H1 (cell line): Measurements from ENCODE around the gene TRAP1. TPM values are rescaled to one million over a fixed set of nuclear protein-coding genes. Genes with fewer than 3 reads are reported as not detected.

Experiments
- CTCF ChIA-PET: fragments of 300-600 bp; sonication (Branson Sonifier 250); formaldehyde crosslinking; loops from one replicate; lab custom pipeline; 2021; ENCODE audit not compliant: partially characterized antibody; lab: Charles Lee
- POLR2A ChIA-PET: fragments of 300-600 bp; sonication (Branson Sonifier 250); formaldehyde crosslinking; loops from one replicate; lab custom pipeline; 2021; ENCODE audit warnings: inconsistent platforms; ENCODE audit not compliant: partially characterized antibody; lab: Charles Lee
- DNase-seq, 2 experiments: peaks; one replicate each; pipeline versions ENCODE4 v3.0.0 to v3.0.0-alpha.2; 2010 to 2022; ENCODE audit warnings: low spot score in 2 of 2, low read depth in 1 of 2, mixed read lengths in 1 of 2
- FAIRE-seq: peaks from 2 replicates; lab custom pipeline; 2011; peaks lifted over from hg19 to GRCh38; lab: Jason Lieb, UNC
- H2AFZ ChIP-seq: 2 replicates; pipeline ENCODE4 v1.8.1; 2012; ENCODE audit warnings: low read length, inconsistent platforms
- H2AK5ac ChIP-seq: 2 replicates; pipeline ENCODE4 v1.6.1; 2013; ENCODE audit warnings: low read depth, low read length
- H2BK120ac ChIP-seq: replicated peaks from 2 replicates; pipeline ENCODE3; 2013; ENCODE audit warnings: low read depth, low read length, inconsistent platforms
- H2BK12ac ChIP-seq: 2 replicates; pipeline ENCODE4 v1.6.1; 2013; ENCODE audit warnings: low read depth, low read length
- H2BK15ac ChIP-seq: 2 replicates; pipeline ENCODE4 v1.6.1; 2013; ENCODE audit warnings: low read length
- H2BK20ac ChIP-seq: 2 replicates; pipeline ENCODE4 v1.6.1; 2013; ENCODE audit warnings: low read length
- H2BK5ac ChIP-seq: 2 replicates; pipeline ENCODE4 v1.6.1; 2013; ENCODE audit warnings: low read depth, low read length
- H3K14ac ChIP-seq: 2 replicates; pipeline ENCODE4 v1.6.1; 2013; ENCODE audit warnings: inconsistent platforms; ENCODE audit not compliant: insufficient read length
- H3K18ac ChIP-seq: 2 replicates; pipeline ENCODE4 v1.6.1; 2013; ENCODE audit warnings: low read length; ENCODE audit errors: extremely low read depth
- H3K23ac ChIP-seq: 2 replicates; pipeline ENCODE4 v1.6.1; 2013; ENCODE audit warnings: inconsistent platforms; ENCODE audit not compliant: insufficient read length
- H3K23me2 ChIP-seq: 2 replicates; pipeline ENCODE4 v1.6.1; 2013; ENCODE audit warnings: low read depth, low read length
- H3K27ac ChIP-seq: 2 replicates; pipeline ENCODE4 v1.6.1; 2011; ENCODE audit warnings: low read depth, low read length, inconsistent platforms
- H3K27me3 ChIP-seq, 4 experiments: replicated peaks in 1 of 4; 1 replicate in 1 of 4; 2 replicates in 3 of 4; pipeline versions ENCODE4 v1.6.1 to v1.8.1; 2011 to 2013; ENCODE audit warnings: low read length in 3 of 4, mild to moderate bottlenecking in 3 of 4, inconsistent platforms in 2 of 4, mixed read lengths in 2 of 4, moderate library complexity in 1 of 4; ENCODE audit not compliant: control insufficient read depth in 3 of 4, insufficient read depth in 3 of 4; ENCODE audit errors: extremely low read depth in 1 of 4
- H3K36me3 ChIP-seq, 4 experiments: 2 replicates each; pipeline versions ENCODE4 v1.6.1 to v1.8.1; 2011 to 2013; ENCODE audit warnings: mild to moderate bottlenecking in 4 of 4, low read length in 3 of 4, moderate library complexity in 2 of 4, control low read depth in 1 of 4, inconsistent platforms in 1 of 4; ENCODE audit not compliant: insufficient read depth in 4 of 4, control insufficient read depth in 2 of 4
- H3K4ac ChIP-seq: replicated peaks from 2 replicates; pipeline ENCODE3; 2013; ENCODE audit warnings: low read length, low read depth, mixed read lengths, inconsistent platforms; ENCODE audit not compliant: insufficient read length
- H3K4me1 ChIP-seq, 4 experiments: replicated peaks in 1 of 4; 1 replicate in 1 of 4; 2 replicates in 3 of 4; pipeline versions ENCODE4 v1.6.1 to v1.8.1; 2011 to 2013; ENCODE audit warnings: low read length in 3 of 4, inconsistent platforms in 2 of 4, mixed read lengths in 1 of 4; ENCODE audit not compliant: insufficient read depth in 4 of 4, control insufficient read depth in 3 of 4
- H3K4me2 ChIP-seq, 2 experiments: 2 replicates each; pipeline versions ENCODE4 v1.6.1 to v1.8.1; 2011 to 2013; ENCODE audit warnings: low read depth in 2 of 2, low read length in 2 of 2, control low read depth in 1 of 2, inconsistent platforms in 1 of 2, mild to moderate bottlenecking in 1 of 2; ENCODE audit not compliant: insufficient read depth in 1 of 2
- H3K4me3 ChIP-seq, 4 experiments: fragments of 200-600, 300-600 bp in 1 of 4; sonication (generic), shearing (Covaris generic), sonication (Bioruptor Twin) in 1 of 4; 2 replicates each; pipeline versions ENCODE4 v1.5.1 to v1.8.1; 2011 to 2016; ENCODE audit warnings: low read length in 4 of 4, low read depth in 3 of 4, control low read depth in 2 of 4, inconsistent platforms in 2 of 4, mild to moderate bottlenecking in 2 of 4, mixed read lengths in 1 of 4, moderate library complexity in 1 of 4; ENCODE audit not compliant: insufficient read depth in 2 of 4; ENCODE audit errors: extremely low read depth in 1 of 4
- H3K56ac ChIP-seq: replicated peaks from 2 replicates; pipeline ENCODE3; 2013; ENCODE audit warnings: low read depth, mild to moderate bottlenecking, mixed read lengths, low read length, inconsistent platforms; ENCODE audit not compliant: insufficient read length
- H3K79me1 ChIP-seq: 2 replicates; pipeline ENCODE4 v1.6.1; 2013; ENCODE audit warnings: low read depth, low read length, control low read depth
- H3K79me2 ChIP-seq, 2 experiments: 2 replicates each; pipeline versions ENCODE4 v1.6.1 to v1.8.1; 2012 to 2013; ENCODE audit warnings: low read length in 2 of 2, mild to moderate bottlenecking in 2 of 2, inconsistent platforms in 1 of 2; ENCODE audit not compliant: insufficient read depth in 2 of 2, control insufficient read depth in 1 of 2
- H3K9ac ChIP-seq, 4 experiments: replicated peaks in 1 of 4; 1 replicate in 1 of 4; 2 replicates in 3 of 4; pipeline versions ENCODE4 v1.6.1 to v1.8.1; 2011 to 2013; ENCODE audit warnings: low read depth in 3 of 4, low read length in 3 of 4, control low read depth in 2 of 4, mild to moderate bottlenecking in 2 of 4, moderate library complexity in 2 of 4, inconsistent platforms in 1 of 4; ENCODE audit errors: extremely low read depth in 1 of 4
- H3K9me3 ChIP-seq, 2 experiments: 2 replicates each; pipeline versions ENCODE4 v1.6.1 to v1.8.1; 2012 to 2013; ENCODE audit warnings: mild to moderate bottlenecking in 2 of 2, moderate library complexity in 2 of 2, control low read depth in 1 of 2, inconsistent platforms in 1 of 2, low read depth in 1 of 2, low read length in 1 of 2, mixed read lengths in 1 of 2; ENCODE audit not compliant: insufficient read depth in 2 of 2
- H4K20me1 ChIP-seq, 2 experiments: replicated peaks in 1 of 2; 2 replicates each; pipeline versions ENCODE3 to v1.8.1; 2011 to 2013; ENCODE audit warnings: inconsistent platforms in 2 of 2, low read length in 2 of 2, mild to moderate bottlenecking in 1 of 2; ENCODE audit not compliant: insufficient read depth in 2 of 2, control insufficient read depth in 1 of 2
- H4K5ac ChIP-seq: 2 replicates; pipeline ENCODE4 v1.6.1; 2013; ENCODE audit warnings: low read length, low read depth, mixed read lengths, inconsistent platforms; ENCODE audit not compliant: insufficient read length
- H4K8ac ChIP-seq: 2 replicates; pipeline ENCODE4 v1.8.0; 2013; ENCODE audit warnings: mild to moderate bottlenecking, moderate library complexity, low read length, inconsistent platforms; ENCODE audit not compliant: insufficient read depth; ENCODE audit errors: extremely low read depth
- H4K91ac ChIP-seq: replicated peaks from 2 replicates; pipeline ENCODE3; 2013; ENCODE audit warnings: low read length, mixed read lengths, inconsistent platforms; ENCODE audit not compliant: insufficient read length
- ATF3 ChIP-seq: IDR thresholded peaks from 2 replicates; pipeline ENCODE4 v1.6.1; 2011; ENCODE audit warnings: low read depth, mild to moderate bottlenecking, low read length; ENCODE audit not compliant: insufficient read depth
- BACH1 ChIP-seq: IDR thresholded peaks from 2 replicates; pipeline ENCODE4 v1.6.1; 2012; ENCODE audit warnings: low read length, improper control_type of control experiment
- CBX5 ChIP-seq: fragments of 300-800, 300-1000 bp; sonication (generic); IDR thresholded peaks from 2 replicates; pipeline ENCODE4 v1.7.1; 2016; ENCODE audit warnings: antibody characterized with exemption, low read length, low read depth
- CHD1 ChIP-seq: IDR thresholded peaks from 2 replicates; pipeline ENCODE4 v1.6.1; 2012; ENCODE audit warnings: low read depth, low read length, improper control_type of control experiment
- CREB1 ChIP-seq: IDR thresholded peaks from 2 replicates; pipeline ENCODE4 v1.6.1; 2012; ENCODE audit warnings: inconsistent platforms
- EGR1 ChIP-seq: IDR thresholded peaks from 2 replicates; pipeline ENCODE4 v1.6.1; 2011; ENCODE audit warnings: low read depth, low read length, borderline replicate concordance
- HDAC2 ChIP-seq, 2 experiments: fragments of 300-600 bp in 1 of 2; sonication (generic) in 1 of 2; IDR thresholded peaks; 2 replicates each; pipeline ENCODE4 v1.6.1; 2011 to 2012; ENCODE audit warnings: low read depth in 2 of 2, low read length in 2 of 2, mild to moderate bottlenecking in 2 of 2, moderate library complexity in 2 of 2, borderline replicate concordance in 1 of 2, inconsistent platforms in 1 of 2
- MAX ChIP-seq: IDR thresholded peaks from 2 replicates; pipeline ENCODE4 v1.6.1; 2012; ENCODE audit warnings: inconsistent platforms
- NRF1 ChIP-seq: IDR thresholded peaks from 2 replicates; pipeline ENCODE4 v1.6.1; 2011; ENCODE audit warnings: mild to moderate bottlenecking, low read depth, low read length, improper control_type of control experiment
- POLR2A ChIP-seq, 2 experiments: IDR thresholded peaks; 1 replicate in 1 of 2; 2 replicates in 1 of 2; pipeline ENCODE4 v1.6.1; 2011; ENCODE audit warnings: low read depth in 2 of 2, low read length in 2 of 2, mild to moderate bottlenecking in 2 of 2; ENCODE audit errors: control extremely low read depth in 1 of 2
- SP1 ChIP-seq: IDR thresholded peaks from 2 replicates; pipeline ENCODE4 v1.6.1; 2011; ENCODE audit warnings: low read depth, low read length
- SUZ12 ChIP-seq: fragments of 200-600 bp; sonication (generic); IDR thresholded peaks from 2 replicates; pipeline ENCODE4 v1.6.1; 2012; ENCODE audit warnings: mild to moderate bottlenecking, inconsistent platforms, low read length, moderate library complexity, mixed read lengths
- TAF7 ChIP-seq: optimal IDR thresholded peaks from 2 replicates; pipeline ENCODE3; 2011; ENCODE audit warnings: low read depth, mild to moderate bottlenecking, inconsistent platforms, low read length, moderate library complexity, borderline replicate concordance
- TCF12 ChIP-seq: IDR thresholded peaks from 2 replicates; pipeline ENCODE4 v1.6.1; 2011; ENCODE audit warnings: low read depth, mild to moderate bottlenecking, low read length
- WGBS, 2 experiments: shearing (Covaris generic) in 1 of 2; methylation state at CpG; one replicate each; pipeline versions ENCODE4 v1.1.6 to v1.1.7; 2013 to 2015; ENCODE audit warnings: low lambda C conversion rate in 2 of 2, mixed read lengths in 2 of 2, inconsistent platforms in 1 of 2, low coverage in 1 of 2, missing lambda C conversion rate in 1 of 2; ENCODE audit not compliant: insufficient replicate concordance in 2 of 2, insufficient coverage in 1 of 2, insufficient read length in 1 of 2; ENCODE audit errors: extremely low coverage in 1 of 2, missing lambda C conversion rate in 1 of 2; 5-methylcytosine and 5-hydroxymethylcytosine counted together
- polyA plus RNA-seq, 7 experiments: library from polyadenylated mRNA; depleted of rRNA in 3 of 7; stranded (reverse) in 5 of 7; unstranded in 2 of 7; fragments of >200 nt in 5 of 7; fragments of 200-250 nt in 2 of 7; gene quantifications; 1 replicate in 5 of 7; 2 replicates in 1 of 7; 4 replicates in 1 of 7; pipeline versions ENCODE4 v1.2.1 to v1.2.3, GENCODE V29; 2011 to 2013; ENCODE audit warnings: missing spikeins in 2 of 7, mixed read lengths in 2 of 7
- total RNA-seq: library from RNA; stranded (reverse); fragmentation: NEBNext Ultra II Directional; extraction: Animal tissue kit (Norgen Biotek cat#: 25700); gene quantifications from 2 replicates; pipeline ENCODE4 v1.2.1, GENCODE V29; 2021

Gene TRAP1
- total and polyA plus RNA-seq, 2 of the 8 experiments (the other 6 are each of a cell fraction or from before 2014, with no cell fraction given), result 215 to 283 TPM

GRCh38 chr16:3739636-3740035, 22.3 kb upstream of the TRAP1 start:
- no peak overlapping the region for H4K5ac ChIP-seq
- no peaks in the 10 kb centered on the region for H3K23me2 ChIP-seq
- H3K36me3 ChIP-seq, result peaks cover 22 to 69% (median 47%) of the 10 kb centered on the region in 4 experiments
- no peak overlapping the region for H2BK12ac ChIP-seq
- no peaks in the 10 kb centered on the region; a peak in 1 of 7 replicates for H3K4me1 ChIP-seq
- H2BK120ac ChIP-seq, result no peak overlapping the region
- H4K20me1 ChIP-seq, result peaks cover 0 to 1% of the 10 kb centered on the region in 2 experiments
- H4K91ac ChIP-seq, result no peak overlapping the region
- no peak overlapping the region for H3K27ac ChIP-seq
- H2BK20ac ChIP-seq, result no peak overlapping the region
- FAIRE-seq (no peak), DNase-seq (no peak)
- no peak overlapping the region for H3K4me2 ChIP-seq
- H3K27me3 ChIP-seq, result no peaks in the 10 kb centered on the region
- ChIA-PET POLR2A (no interaction called here), CTCF (interaction anchor here (0.5 to 1.3 kb wide), 3 partner anchors 38 to 199 kb away, joined by 3 read pairs; no protein-coding TSS in a partner anchor)
- no peak overlapping the region for H4K8ac ChIP-seq
- no peak overlapping the region for H3K9ac ChIP-seq
- H3K56ac ChIP-seq, result no peak overlapping the region
- H2BK5ac ChIP-seq, result no peak overlapping the region
- H3K9me3 ChIP-seq, result no peaks in the 10 kb centered on the region
- no peak overlapping the region for H3K4me3 ChIP-seq
- WGBS, 2 experiments, result 94% methylated on average over 9 of the region's 9 CpGs; no CpG with 5 or more reads in 1 of the 2 experiments
- no peak overlapping the region for H3K18ac ChIP-seq
- no peak overlapping the region for H3K4ac ChIP-seq
- no peak overlapping the region for H3K23ac ChIP-seq
- H3K14ac ChIP-seq, result no peak overlapping the region
- no peak overlapping the region for H2AK5ac ChIP-seq
- H3K79me2 ChIP-seq, result no peaks in the 10 kb centered on the region
- H2BK15ac ChIP-seq, result no peak overlapping the region
- no peak overlapping the region for H2AFZ ChIP-seq
- H3K79me1 ChIP-seq, result no peaks in the 10 kb centered on the region; the same call in 1 of the 2 replicates
- TF ChIP-seq SUZ12 (no peak), CREB1 (no peak), ATF3 (no peak), CBX5 (no peak), EGR1 (no peak), POLR2A (IDR thresholded peaks at IDR 0.05; ENCODE audit: control extremely low read depth in 1 of 2, low read depth in 2 of 2, low read length in 2 of 2) (no peak), HDAC2 (IDR thresholded peaks at IDR 0.05; ENCODE audit: borderline replicate concordance in 1 of 2, low read depth in 2 of 2, low read length in 2 of 2) (no peak), CHD1 (no peak), SP1 (no peak), TCF12 (no peak), BACH1 (no peak), TAF7 (no peak), NRF1 (no peak), MAX (no peak)
